HepG2 (cell line): Measurements from ENCODE around the gene H1-8. TPM values are rescaled to one million over a fixed set of nuclear protein-coding genes. Genes with fewer than 3 reads are reported as not detected.

Experiments
- ATAC-seq: fragments of 200-7000 bp; cut with Tn5 transposase; 3 replicates; pipeline ENCODE4 v1.9.1; 2020; ENCODE audit warnings: mild to moderate bottlenecking, moderate library complexity
- BruUV-seq: library from RNA; stranded (reverse); fragments of 400-500 nt; replicated peaks from 2 replicates; lab custom pipeline; 2021; lab: Mats Ljungman, UMichigan
- CTCF ChIA-PET: fragments of 300-600 bp; formaldehyde crosslinking; extraction: SDS; loops from one replicate; lab custom pipeline; 2021; ENCODE audit warnings: low total read pairs, inconsistent platforms, low intra/inter-chr PET ratio; lab: Yijun Ruan, JAX
- POLR2A ChIA-PET: fragments of 350-600 bp; sonication (Branson Sonifier 250); formaldehyde crosslinking; loops from one replicate; lab custom pipeline; 2020; ENCODE audit warnings: antibody characterized with exemption, inconsistent platforms; lab: Yijun Ruan, JAX
- DNase-seq: peaks from one replicate; pipeline ENCODE4 v3.0.0-alpha.2; 2015; ENCODE audit warnings: low spot score
- FAIRE-seq: peaks from 3 replicates; lab custom pipeline; 2011; peaks lifted over from hg19 to GRCh38; lab: Jason Lieb, UNC
- H2AFZ ChIP-seq: one replicate; pipeline ENCODE4 v1.6.1; 2011; ENCODE audit warnings: low read length, inconsistent platforms
- H3K27ac ChIP-seq: fragments of 300-600 bp; 3 replicates; pipeline ENCODE4 v1.8.0; 2011; ENCODE audit warnings: mixed run types, mild to moderate bottlenecking, mixed read lengths, low read length, inconsistent platforms; ENCODE audit not compliant: insufficient read depth; ENCODE audit errors: extremely low read length
- H3K27me3 ChIP-seq, 2 experiments: fragments of 200-600 bp in 1 of 2; 2 replicates in 1 of 2; 3 replicates in 1 of 2; pipeline versions ENCODE4 v1.6.0 to v1.8.0; 2011; ENCODE audit warnings: low read length in 2 of 2, mild to moderate bottlenecking in 2 of 2, moderate library complexity in 2 of 2, inconsistent platforms in 1 of 2; ENCODE audit not compliant: insufficient read depth in 2 of 2, control insufficient read depth in 1 of 2
- H3K36me3 ChIP-seq, 2 experiments: fragments of 200-600 bp in 1 of 2; replicated peaks in 1 of 2; 2 replicates in 1 of 2; 3 replicates in 1 of 2; pipeline versions ENCODE4 v1.5.1 to v1.8.0; 2011; ENCODE audit warnings: low read length in 2 of 2, inconsistent platforms in 1 of 2; ENCODE audit not compliant: insufficient read depth in 2 of 2, control insufficient read depth in 1 of 2
- H3K4me1 ChIP-seq: 2 replicates; pipeline ENCODE4 v1.5.1; 2012; ENCODE audit warnings: low read length, inconsistent platforms; ENCODE audit not compliant: insufficient read depth
- H3K4me2 ChIP-seq: 2 replicates; pipeline ENCODE4 v1.6.0; 2011; ENCODE audit warnings: low read depth, low read length, inconsistent platforms
- H3K4me3 ChIP-seq, 3 experiments: fragments of 200-600 bp in 1 of 3; sonication (generic), shearing (Covaris generic) in 1 of 3; replicated peaks in 1 of 3; 2 replicates each; pipeline ENCODE4 v1.5.1; 2011 to 2016; ENCODE audit warnings: low read length in 3 of 3, inconsistent platforms in 2 of 3, low read depth in 2 of 3, mild to moderate bottlenecking in 2 of 3, control low read depth in 1 of 3, mixed read lengths in 1 of 3; ENCODE audit not compliant: insufficient read depth in 1 of 3
- H3K79me2 ChIP-seq: one replicate; pipeline ENCODE4 v1.6.1; 2011; ENCODE audit warnings: low read length, inconsistent platforms; ENCODE audit not compliant: insufficient read depth
- H3K9ac ChIP-seq: 2 replicates; pipeline ENCODE4 v1.6.0; 2011; ENCODE audit warnings: mild to moderate bottlenecking, low read depth, low read length, inconsistent platforms; ENCODE audit not compliant: insufficient read depth
- H3K9me3 ChIP-seq: 2 replicates; pipeline ENCODE4 v1.5.1; 2012; ENCODE audit warnings: mild to moderate bottlenecking, low read length
- H4K20me1 ChIP-seq: 2 replicates; pipeline ENCODE4 v1.6.0; 2011; ENCODE audit warnings: inconsistent platforms, mild to moderate bottlenecking, low read length, moderate library complexity; ENCODE audit not compliant: insufficient read depth
- AGO1 ChIP-seq: fragments of 200-400 bp; formaldehyde crosslinking; IDR thresholded peaks from 2 replicates; pipeline ENCODE4 v1.6.1; 2017; ENCODE audit warnings: mild to moderate bottlenecking, low read depth, low read length, moderate library complexity; ENCODE audit not compliant: poor library complexity, severe bottlenecking
- AGO2 ChIP-seq: fragments of 200-400 bp; formaldehyde crosslinking; optimal IDR thresholded peaks from 2 replicates; pipeline ENCODE3; 2017; ENCODE audit warnings: mild to moderate bottlenecking, low read depth, low read length, moderate library complexity
- BCL3 ChIP-seq: sonication (generic); formaldehyde crosslinking; IDR thresholded peaks from 2 replicates; pipeline ENCODE4 v1.5.1; 2020; ENCODE audit warnings: mild to moderate bottlenecking, missing genetic modification reagents, moderate library complexity
- CERS6 ChIP-seq: sonication (generic); formaldehyde crosslinking; IDR thresholded peaks from 2 replicates; pipeline ENCODE4 v1.5.0; 2020; ENCODE audit warnings: missing genetic modification reagents
- FOXJ3 ChIP-seq: sonication (generic); formaldehyde crosslinking; IDR thresholded peaks from 2 replicates; pipeline ENCODE4 v1.4.0; 2020; ENCODE audit warnings: missing genetic modification reagents, mild to moderate bottlenecking, borderline replicate concordance
- HCFC1 ChIP-seq: fragments of 150-350 bp; IDR thresholded peaks from 2 replicates; pipeline ENCODE4 v1.6.1; 2014; ENCODE audit warnings: low read depth, low read length
- HNF4A ChIP-seq: sonication (generic); formaldehyde crosslinking; IDR thresholded peaks from 2 replicates; pipeline ENCODE4 v1.4.0; 2020; ENCODE audit warnings: missing genetic modification reagents
- NFYC ChIP-seq: IDR thresholded peaks from 2 replicates; pipeline ENCODE4 v1.6.1; 2016; ENCODE audit warnings: missing genetic modification reagents, missing compliant biosample characterization
- ZBTB49 ChIP-seq: sonication (generic); formaldehyde crosslinking; IDR thresholded peaks from 2 replicates; pipeline ENCODE4 v1.4.0; 2020; ENCODE audit warnings: missing genetic modification reagents, borderline replicate concordance
- ZNF3 ChIP-seq: IDR thresholded peaks from 2 replicates; pipeline ENCODE4 v1.7.0; 2017; ENCODE audit warnings: inconsistent platforms
- ZNF615 ChIP-seq: sonication (generic); formaldehyde crosslinking; IDR thresholded peaks from 2 replicates; pipeline ENCODE4 v1.5.0; 2020; ENCODE audit warnings: mild to moderate bottlenecking, missing genetic modification reagents, borderline replicate concordance
- WGBS: methylation state at CpG from one replicate; pipeline ENCODE4 v1.1.6; 2017; ENCODE audit warnings: low lambda C conversion rate; 5-methylcytosine and 5-hydroxymethylcytosine counted together
- in situ Hi-C: cut with HindIII; loops from 2 replicates; pipeline ENCODE4 v1.10.0; 2017; ENCODE audit warnings: low pct_unique_long_range_greater_than_20kb; ENCODE audit not compliant: extremely low pct_ligation_motif_present
- intact Hi-C: fragments of 100-400 bp; cut with micrococcal nuclease; formaldehyde crosslinking; loops from one replicate; pipeline ENCODE4 v1.10.0; 2022; ENCODE audit not compliant: unreplicated experiment
- polyA plus RNA-seq, 8 experiments: library from polyadenylated mRNA; depleted of rRNA in 3 of 8; stranded (reverse) in 7 of 8; unstranded in 1 of 8; fragments of >200 nt; fragmentation: Illumina TruSeq in 4 of 8; extraction: Trizol in 4 of 8; gene quantifications; 2 replicates each; pipeline versions ENCODE4 v1.2.1 to v1.2.3, GENCODE V29; 2011 to 2016; ENCODE audit warnings: low read depth in 4 of 8, missing spikeins in 1 of 8, mixed read lengths in 1 of 8; ENCODE audit not compliant: insufficient read depth in 1 of 8
- total RNA-seq, 5 experiments: library from RNA; depleted of rRNA; stranded (reverse); fragments of >200 nt; fragmentation: Illumina TruSeq; extraction: Trizol; gene quantifications; 2 replicates each; pipeline ENCODE4 v1.2.3, GENCODE V29; 2016; ENCODE audit warnings: low read depth in 1 of 5
- TF ChIP-seq, protein P1 (sequence below): sonication (generic); formaldehyde crosslinking; IDR thresholded peaks from 2 replicates; pipeline ENCODE4 v1.8.0; 2022; ENCODE audit warnings: missing genetic modification reagents, low read depth, mild to moderate bottlenecking, borderline replicate concordance

The H1-8 gene
- total and polyA plus RNA-seq, 2 of the 13 experiments (the other 11 are each of a cell fraction or from before 2014, with no cell fraction given) = 0.08 TPM; not detected in 1

DNA sequence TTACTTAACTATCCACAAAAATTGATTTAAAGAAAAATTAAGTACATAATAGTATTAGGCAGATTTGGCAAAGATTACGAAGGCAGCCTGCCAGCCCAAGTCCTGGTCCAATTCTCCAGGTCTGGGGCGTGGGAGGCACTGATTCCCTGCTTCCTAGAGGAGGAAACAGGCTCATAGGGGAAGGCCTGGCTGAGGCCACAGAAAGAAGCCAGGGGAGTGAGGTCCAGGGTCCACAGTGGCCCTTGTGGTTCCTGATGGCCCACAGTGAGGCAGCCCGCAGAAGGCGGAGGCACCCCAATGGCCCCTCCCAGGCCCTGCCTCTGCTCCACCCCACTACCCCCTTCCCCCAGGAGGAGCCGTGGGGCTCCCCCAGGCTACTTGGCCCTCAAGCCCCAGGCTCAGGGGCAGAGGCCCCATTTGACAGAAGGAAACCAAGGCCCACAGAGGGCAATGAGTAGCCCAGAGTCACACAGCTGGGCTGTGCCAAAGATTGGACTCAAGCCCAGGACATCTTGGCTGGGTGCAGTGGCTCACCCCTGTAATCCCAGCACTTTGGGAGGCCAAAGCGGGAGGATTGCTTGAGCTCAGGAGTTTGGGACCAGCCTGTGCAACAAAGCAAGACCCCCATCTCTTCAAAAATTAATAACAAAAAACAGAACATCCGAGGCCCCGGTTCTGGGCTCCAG lies 21.0 kb downstream of the H1-8 start (continued):
- no peak for TF ChIP-seq ZBTB49 (CRISPR knock-in tag)
- no peak for TF ChIP-seq FOXJ3 (CRISPR knock-in tag)
- TF ChIP-seq ZNF615 = no peak
- peak; percentile 61 for TF ChIP-seq HNF4A (CRISPR knock-in tag)
- TF ChIP-seq AGO1 = no peak
- no peak for TF ChIP-seq HCFC1
- no peak for TF ChIP-seq NFYC (CRISPR knock-in tag)
- no peak for TF ChIP-seq BCL3 (CRISPR knock-in tag)

DNA sequence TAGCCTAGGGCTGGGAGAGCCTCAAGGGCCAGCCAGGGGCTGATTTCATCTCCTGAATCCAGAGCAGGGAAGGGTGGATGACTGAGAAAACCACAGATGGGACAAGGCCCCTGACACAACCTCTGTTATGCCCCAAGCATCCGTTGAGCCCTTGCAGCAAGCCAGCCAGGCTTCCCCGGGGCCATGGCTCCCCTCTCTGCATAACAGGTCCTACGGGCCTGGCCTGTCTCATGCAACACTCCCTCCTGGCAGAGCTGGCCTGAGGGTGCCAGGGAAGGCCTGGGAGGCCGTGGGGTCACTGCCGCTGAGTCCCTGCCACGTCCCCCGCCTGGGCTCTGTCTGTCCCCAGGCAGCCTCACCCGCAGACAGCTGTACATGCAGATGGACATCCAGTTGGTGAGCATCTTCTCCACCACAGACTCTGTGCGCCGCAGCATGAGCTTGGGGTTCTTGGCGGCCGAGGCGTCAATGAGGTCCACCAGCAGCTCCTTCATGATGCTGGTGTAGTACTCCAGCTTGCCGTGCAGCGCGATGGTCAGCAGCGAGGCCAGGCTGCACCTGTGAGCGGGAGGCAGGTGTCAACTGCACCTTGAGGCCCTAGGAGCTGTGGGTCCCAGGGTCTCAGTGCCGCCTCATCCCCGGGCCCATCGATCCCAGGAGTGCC lies 22.1 kb downstream of the H1-8 start:
- in situ Hi-C loops = no loop called here
- Histone ChIP-seq H3K9ac (no peak overlapping the region), H3K9me3 (no peaks in the 10 kb centered on the region), H3K36me3 (peaks cover 11 to 14% of the 10 kb centered on the region in 2 experiments; a peak in 4 of 5 replicates), H3K79me2 (no peaks in the 10 kb centered on the region), H3K4me3 (no peak overlapping the region), H3K27ac (no peak overlapping the region), H3K4me2 (no peak overlapping the region), H3K27me3 (no peaks in the 10 kb centered on the region; a peak in 1 of 5 replicates), H4K20me1 (no peaks in the 10 kb centered on the region), H2AFZ (no peak overlapping the region), H3K4me1 (peaks cover 14% of the 10 kb centered on the region)
- ChIA-PET POLR2A (no interaction called here), CTCF (no interaction called here)
- intact Hi-C loops = no loop called here
- no peak for DNase-seq
- TF ChIP-seq, protein P1, sequence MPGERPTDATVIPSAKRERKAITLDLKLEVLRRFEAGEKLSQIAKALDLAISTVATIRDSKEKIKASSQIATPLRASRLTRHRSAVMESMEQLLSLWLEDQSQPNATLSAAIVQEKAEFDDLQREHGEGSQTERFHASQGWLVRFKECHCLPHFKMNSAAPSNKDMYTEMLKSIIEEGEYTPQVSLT (CRISPR knock-in tag) = no peak
- TF ChIP-seq AGO2 = peak; percentile 15
- TF ChIP-seq ZNF3 = no peak
- TF ChIP-seq CERS6 (CRISPR knock-in tag) = no peak
- no TSS peak for BruUV-seq
- FAIRE-seq = no peak
- ATAC-seq = no peak
- no CpG with 5 or more reads among the region's 21 CpGs for WGBS
